HG03175 (cell line): Measurements from ENCODE around the gene KCMF1.

Experiments
- ATAC-seq: cut with Tn5 transposase; IDR thresholded peaks from one replicate; pipeline ENCODE4 v1.9.1; 2021; ENCODE audit warnings: mild to moderate bottlenecking, moderate library complexity; ENCODE audit not compliant: unreplicated experiment

KCMF1 gene

DNA sequence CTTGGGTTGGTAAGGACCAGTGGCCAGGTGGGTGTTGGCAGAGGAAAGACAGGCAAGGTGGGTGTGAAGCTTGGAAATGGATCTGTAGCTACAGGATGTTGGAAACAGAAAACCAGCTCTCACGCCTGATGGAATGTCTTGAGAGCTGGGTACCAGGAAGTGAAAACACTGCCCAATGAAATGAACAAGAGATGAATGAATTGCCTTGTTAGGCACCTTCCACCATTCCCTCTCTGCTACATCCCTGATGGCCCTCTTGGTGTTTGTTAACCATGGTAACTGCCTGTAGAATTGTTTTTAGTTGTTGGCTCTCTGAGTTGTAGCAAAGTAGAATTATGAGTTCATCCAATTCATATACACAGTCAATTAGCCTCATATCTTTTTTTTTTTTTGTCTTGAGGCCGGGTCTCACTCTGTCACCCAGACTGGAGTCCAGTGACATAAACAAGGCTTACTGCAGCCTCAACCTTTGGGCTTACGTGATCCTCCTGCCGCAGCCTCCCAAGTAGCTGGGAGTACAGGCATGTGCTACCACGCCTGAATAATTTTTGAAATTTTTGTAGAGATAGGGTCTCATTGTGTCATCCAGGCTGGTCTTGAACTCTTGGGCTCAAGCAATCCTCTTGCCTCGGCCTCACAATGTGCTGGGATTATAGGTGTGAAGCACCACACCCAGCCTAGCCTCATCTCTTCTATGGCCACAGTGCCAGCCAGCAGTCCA lies 9.5 kb downstream of the KCMF1 start:
- peak; percentile 46 for ATAC-seq

DNA sequence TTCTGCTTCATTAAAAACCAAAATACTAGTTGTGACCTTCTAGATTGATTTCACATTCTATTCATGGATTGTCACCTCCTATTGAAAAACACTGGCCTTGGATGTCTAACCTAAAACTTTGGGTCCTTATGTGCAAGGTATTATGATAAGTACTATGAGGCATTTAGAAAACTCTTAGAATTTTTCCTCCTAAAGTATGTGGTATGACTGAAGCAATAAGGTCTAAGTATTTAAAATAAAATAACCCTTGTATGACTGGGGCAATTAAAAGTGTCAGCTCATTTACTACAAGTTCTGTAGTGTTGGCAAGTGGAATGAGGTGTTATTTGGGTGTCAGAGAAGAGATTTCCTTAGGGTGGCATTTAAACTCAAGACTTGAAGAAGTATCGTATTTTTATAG lies 15.1 kb downstream of the KCMF1 start:
- no peak for ATAC-seq

GRCh38 chr2:84989422-84989821 lies 18.5 kb downstream of the KCMF1 start:
- no peak for ATAC-seq

DNA sequence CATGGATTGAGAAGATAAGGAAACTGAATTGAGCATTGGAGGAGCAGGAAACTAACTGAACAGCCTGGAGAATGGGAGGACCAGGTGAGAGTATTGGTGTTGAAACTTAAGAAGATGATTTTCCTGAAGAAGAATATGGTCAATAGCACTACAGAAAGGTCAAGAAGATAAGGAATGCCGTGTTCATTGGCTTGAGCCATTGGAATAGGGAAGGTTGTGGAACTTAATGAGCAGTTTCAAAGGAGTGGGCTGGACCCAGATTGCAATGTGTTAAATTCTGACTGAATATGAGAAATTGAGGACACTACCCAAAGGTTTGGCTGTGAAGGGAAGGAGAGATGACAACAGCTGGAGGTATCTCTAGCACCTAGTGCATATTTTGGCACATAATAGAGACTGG lies 19.0 kb downstream of the KCMF1 start:
- no peak for ATAC-seq

- ATAC-seq = no peak
These were observed 20.6 kb downstream of the KCMF1 start for GRCh38 chr2:84991404-84992160.

DNA sequence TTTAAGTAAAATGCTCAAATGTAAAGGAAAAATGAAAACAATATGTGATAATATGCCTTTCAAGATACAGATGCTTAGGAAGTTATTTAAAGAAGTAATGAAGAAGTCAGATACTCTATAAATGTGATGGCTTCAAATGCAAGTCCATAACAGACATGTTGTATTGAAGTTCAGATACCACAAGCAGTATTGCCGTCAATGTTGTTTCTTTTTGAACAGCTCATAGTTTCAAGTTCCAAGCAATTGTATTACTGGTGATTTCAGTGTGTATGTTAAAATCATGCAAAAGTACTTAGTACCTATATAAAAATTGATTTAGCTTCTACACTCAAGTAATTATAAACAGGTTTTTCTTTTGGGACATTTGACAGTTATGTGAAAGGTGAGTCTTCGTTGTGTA lies 24.9 kb downstream of the KCMF1 start:
- no peak for ATAC-seq

DNA sequence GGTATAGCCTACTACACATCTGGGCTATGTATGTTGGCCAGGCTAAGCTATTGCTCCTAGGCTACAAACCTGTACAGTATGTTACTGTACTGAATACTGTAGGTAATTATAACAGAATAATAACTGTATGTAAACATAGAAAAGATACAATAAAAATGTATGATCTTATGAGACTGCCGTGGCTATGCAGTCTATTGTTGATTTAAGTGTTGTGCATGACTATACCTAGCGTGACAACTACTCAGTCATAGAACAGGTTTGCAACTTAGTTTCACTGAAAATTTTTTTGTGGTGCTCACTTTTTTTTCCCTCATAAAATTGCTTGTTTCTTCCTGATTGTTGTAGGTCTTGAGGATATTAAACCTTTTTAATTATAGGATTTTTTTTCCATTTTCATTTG lies 25.9 kb downstream of the KCMF1 start:
- ATAC-seq = no peak

DNA sequence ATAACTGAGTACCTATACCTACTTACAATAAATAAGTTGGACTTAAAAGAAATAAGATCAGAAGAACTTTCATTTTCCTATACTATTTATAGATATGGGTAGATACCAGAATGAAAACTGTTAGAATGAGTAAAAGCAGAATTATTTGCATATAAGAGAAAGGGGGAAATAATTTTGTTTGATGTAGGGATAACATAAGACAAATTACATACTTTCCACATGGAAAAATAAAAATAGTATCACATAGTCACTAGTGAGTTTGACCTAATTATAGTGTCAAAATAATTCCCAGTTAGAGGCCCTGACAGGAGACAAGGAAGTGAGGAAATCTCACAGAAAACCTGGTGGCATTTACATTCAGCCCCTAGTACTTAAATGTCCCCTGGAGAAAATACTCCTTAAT lies 28.6 kb downstream of the KCMF1 start:
- peak; percentile 58 for ATAC-seq

- no peak for ATAC-seq
These were observed 30.6 kb downstream of the KCMF1 start for GRCh38 chr2:85001595-85001994.

- no peak for ATAC-seq
These were observed 31.6 kb downstream of the KCMF1 start for GRCh38 chr2:85002534-85002933.

DNA sequence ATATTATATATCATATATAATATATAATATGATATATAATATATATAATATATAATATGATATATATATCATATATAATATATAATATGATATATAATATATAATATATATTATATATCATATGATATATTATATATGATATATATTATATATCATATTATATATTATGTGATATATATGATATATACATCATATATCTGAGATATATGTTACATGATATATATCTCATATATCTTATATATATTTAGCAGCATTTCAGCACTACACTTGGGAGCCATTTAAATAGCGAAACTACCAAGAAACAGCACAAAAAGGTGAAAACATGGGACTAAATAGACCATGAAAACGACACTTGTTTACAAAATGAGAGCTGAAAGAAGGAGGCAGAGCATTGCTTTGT lies 37.3 kb downstream of the KCMF1 start:
- ATAC-seq = no peak

GRCh38 chr2:85009019-85009618 lies 38.2 kb downstream of the KCMF1 start:
- no peak for ATAC-seq

DNA sequence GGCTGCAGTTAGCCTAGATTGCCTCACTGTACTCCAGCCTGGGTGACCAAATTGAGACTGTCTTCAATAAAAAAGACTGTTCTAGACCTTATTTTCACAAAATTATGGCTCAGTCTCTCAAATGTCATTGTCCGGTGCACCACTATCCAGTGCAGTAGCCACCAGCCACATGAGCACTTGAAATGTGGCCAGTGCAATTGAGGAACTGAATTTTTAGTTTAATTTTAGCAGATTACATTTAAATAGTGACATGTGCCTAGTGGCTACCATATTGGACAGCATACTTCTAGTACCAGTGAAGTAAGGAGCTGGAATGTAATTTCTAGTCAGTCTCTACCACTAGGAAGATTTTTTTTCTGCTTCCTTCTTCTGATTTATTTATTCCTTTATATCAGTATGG lies 39.4 kb downstream of the KCMF1 start:
- ATAC-seq = no peak

DNA sequence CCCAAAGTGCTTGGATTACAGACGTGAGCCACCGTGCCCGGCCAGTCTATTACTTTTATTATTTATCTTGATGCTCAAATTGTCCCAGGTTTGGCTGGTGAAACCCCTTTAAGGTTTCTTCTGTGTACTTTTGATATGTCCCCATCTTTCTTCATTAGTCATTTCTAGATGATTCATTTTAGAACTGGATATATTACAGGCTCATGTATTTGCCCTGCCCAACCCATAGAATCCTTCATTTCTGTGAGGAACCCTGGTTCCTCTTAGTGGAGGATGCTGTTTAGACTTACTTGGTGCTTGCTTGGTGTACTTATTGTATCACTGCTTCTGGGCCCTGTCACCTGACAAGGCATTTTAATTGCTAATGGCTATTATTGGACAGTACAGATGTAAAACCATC lies 40.1 kb downstream of the KCMF1 start:
- no peak for ATAC-seq

- no peak for ATAC-seq
These were observed 40.8 kb downstream of the KCMF1 start for GRCh38 chr2:85011747-85012146.

DNA sequence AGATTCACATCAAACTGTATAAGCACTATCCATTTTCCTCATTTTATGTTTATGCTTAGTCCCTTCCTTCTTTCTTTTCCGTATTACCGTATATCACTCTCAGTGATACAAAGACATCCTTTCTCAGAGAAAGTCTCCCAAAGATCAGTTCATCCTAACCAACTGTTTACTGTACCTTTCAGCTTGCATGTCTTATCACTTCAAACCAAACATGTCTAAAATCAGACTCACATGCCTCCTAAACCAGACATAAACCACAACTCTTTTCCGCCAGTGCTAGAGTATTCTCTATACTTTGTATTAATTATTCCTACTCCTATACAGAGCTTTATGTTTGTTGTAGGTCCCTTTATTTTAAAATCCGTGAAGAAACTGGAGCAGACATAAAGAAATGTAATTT lies 41.5 kb downstream of the KCMF1 start:
- ATAC-seq = no peak

DNA sequence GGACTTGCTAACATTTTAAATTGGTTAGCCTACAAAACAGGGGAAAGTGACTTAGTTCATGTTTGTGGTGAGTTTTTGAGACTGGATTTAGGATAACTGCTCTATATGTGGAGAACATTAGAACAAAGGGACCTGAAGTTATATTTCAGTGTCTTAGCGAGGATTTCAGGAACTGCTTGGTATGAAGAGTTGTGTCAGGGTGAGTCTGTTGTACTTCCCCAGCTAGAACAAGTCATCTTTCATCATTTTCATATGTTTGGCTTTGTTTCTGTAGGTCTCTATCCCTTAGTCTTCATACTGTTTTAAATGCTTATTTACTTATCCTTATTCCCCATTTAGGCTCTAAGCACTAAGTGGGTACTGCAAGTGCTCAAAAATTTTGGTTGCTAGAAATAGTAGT lies 41.9 kb downstream of the KCMF1 start:
- no peak for ATAC-seq

- no peak for ATAC-seq
These were observed 44.8 kb downstream of the KCMF1 start for GRCh38 chr2:85015653-85016360.

DNA sequence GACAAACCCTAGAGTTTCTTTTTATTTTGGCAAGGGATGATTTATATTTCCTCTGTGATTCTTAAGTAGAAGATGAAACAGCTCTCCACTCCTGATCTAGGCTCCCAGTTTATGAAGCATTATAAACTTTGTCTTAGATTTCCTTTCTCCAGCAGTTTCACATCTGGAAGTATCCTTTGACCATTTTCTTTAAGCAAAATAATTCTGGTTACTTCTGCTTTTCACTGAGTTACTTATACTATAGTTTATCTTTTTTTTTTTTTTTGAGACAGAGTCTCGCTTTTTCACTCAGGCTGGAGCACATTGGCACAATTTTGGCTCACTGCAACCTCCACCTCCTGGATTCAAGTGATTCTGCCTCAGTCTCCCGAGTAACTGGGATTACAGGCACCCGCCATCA lies 45.5 kb downstream of the KCMF1 start:
- ATAC-seq = no peak

- no peak for ATAC-seq
These were observed 46.6 kb downstream of the KCMF1 start for GRCh38 chr2:85017411-85018048.

GRCh38 chr2:85018049-85018447 lies 47.1 kb downstream of the KCMF1 start:
- no peak for ATAC-seq
